ENCODE data around the gene PXDN. TPM values are rescaled to one million over a fixed set of nuclear protein-coding genes. Genes with fewer than 3 reads are reported as not detected.

PXDN gene
- total and polyA plus RNA-seq, 2 of the 4 experiments (the other 2 are of a cell fraction): 153 to 332 TPM

GRCh38 chr2:1704631-1705556 is 39.4 kb downstream of the PXDN start:
- no peak overlapping the region; the same call in 1 of the 2 replicates for H4K91ac ChIP-seq (ENCODE audit: insufficient read depth, low read depth, low read length)
- H2BK5ac ChIP-seq (ENCODE audit: low read depth, low read length, poor library complexity, severe bottlenecking): peak overlapping the region; percentile 7
- WGBS, 2 experiments (ENCODE audit: extremely low coverage in 2 of 2, insufficient read length in 1 of 2): 85% methylated on average over 5 of the region's 18 CpGs; no CpG with 5 or more reads in 1 of the 2 experiments
- H3K4ac ChIP-seq (ENCODE audit: low read depth, low read length): no peak overlapping the region
- peaks cover 19% of the 10 kb centered on the region for H3K36me3 ChIP-seq (ENCODE audit: control insufficient read depth, insufficient read depth, low read length)
- peaks cover 81% of the 10 kb centered on the region for H4K20me1 ChIP-seq (ENCODE audit: insufficient read depth, low read length)
- no peak overlapping the region for H3K18ac ChIP-seq (ENCODE audit: low read depth, low read length)
- peak overlapping the region; percentile 36 for H2AFZ ChIP-seq (replicated peaks; ENCODE audit: low read length, poor library complexity)
- DNase-seq (no peak), ATAC-seq (ENCODE audit: low read depth) (peak; percentile 27)
- no peak overlapping the region for H3K23ac ChIP-seq (ENCODE audit: low read depth, low read length)
- no peak overlapping the region for H2BK120ac ChIP-seq (ENCODE audit: low read depth, low read length)
- BruUV-seq (replicated peaks): no TSS peak
- no peak overlapping the region for H4K5ac ChIP-seq (ENCODE audit: low read depth, low read length)
- TF ChIP-seq MAZ (IDR thresholded peaks at IDR 0.05; ENCODE audit: borderline replicate concordance, low read depth, low read length) (no peak), RCOR1 (IDR thresholded peaks at IDR 0.05; ENCODE audit: insufficient replicate concordance, low read length) (no peak), BHLHE40 (IDR thresholded peaks at IDR 0.05; ENCODE audit: low read depth, low read length) (peak; percentile 27; the same call in 1 of the 2 replicates), MXI1 (IDR thresholded peaks at IDR 0.05; ENCODE audit: borderline replicate concordance, low read depth, low read length) (no peak)
- dilution Hi-C loops (cut with HindIII; ENCODE audit: low sequenced_read_pairs, unreplicated experiment) (no loop called here), in situ Hi-C loops (cut with MboI; ENCODE audit: low sequenced_read_pairs) (no loop called here), intact Hi-C loops (cut with micrococcal nuclease) (loop anchor here (5.0 kb wide), 1 partner anchor 37 kb away; the partner anchor contains the start of gene PXDN)
- no peak overlapping the region for H3K56ac ChIP-seq (ENCODE audit: extremely low read depth, insufficient read depth, low read length)
- H3K79me1 ChIP-seq (ENCODE audit: low read depth in 1 of 2, low read length in 2 of 2): peaks cover 12 to 74% of the 10 kb centered on the region in 2 experiments
- no peak overlapping the region for H3K4me2 ChIP-seq (ENCODE audit: low read depth, low read length)
- CTCF ChIA-PET: no interaction called here
- H3K27me3 ChIP-seq (ENCODE audit: control insufficient read depth, insufficient read depth, low read length): no peaks in the 10 kb centered on the region
- H3K9ac ChIP-seq (ENCODE audit: low read depth, low read length): no peak overlapping the region
- no peak overlapping the region for H3K14ac ChIP-seq (replicated peaks; ENCODE audit: low read depth, low read length)
- peaks cover 19% of the 10 kb centered on the region for H3K4me1 ChIP-seq (ENCODE audit: control insufficient read depth, insufficient read depth, low read length)
- no peak overlapping the region for H2BK20ac ChIP-seq (ENCODE audit: low read depth, low read length)
- H2BK15ac ChIP-seq (ENCODE audit: low read depth, low read length): no peak overlapping the region
- H4K8ac ChIP-seq (ENCODE audit: low read depth in 2 of 2, low read length in 2 of 2): no peak overlapping the region
- POLR2A ChIA-PET (ENCODE audit: unreplicated experiment): no interaction called here
- H3K4me3 ChIP-seq (ENCODE audit: insufficient read depth, low read depth, low read length): no peak overlapping the region
- H2AK9ac ChIP-seq (replicated peaks; ENCODE audit: low read depth, low read length, poor library complexity): no peak overlapping the region
- no peaks in the 10 kb centered on the region for H3K9me3 ChIP-seq (ENCODE audit: control insufficient read depth, insufficient read depth, low read length)
- no peak overlapping the region for H3K27ac ChIP-seq (ENCODE audit: insufficient read depth, low read length)
- no peak overlapping the region for H2AK5ac ChIP-seq (ENCODE audit: low read depth, low read length)
- peaks cover 46% of the 10 kb centered on the region for H3K9me1 ChIP-seq (ENCODE audit: insufficient read depth, low read length)
